OCI-LY1 (cell line): ENCODE results near the gene NT5C2.

Experiments used
- EZH2 ChIP-seq: fragments of 200-600 bp; sonication (generic), shearing (Covaris generic); IDR thresholded peaks from 2 replicates; pipeline ENCODE4 v1.8.0; 2017; ENCODE audit warnings: borderline replicate concordance, mixed run types, mild to moderate bottlenecking, antibody characterized with exemption, low read length, moderate library complexity, mixed read lengths
- TF ChIP-seq, protein P1 (sequence below): fragments of 200-600 bp; sonication (generic), shearing (Covaris generic); IDR thresholded peaks from 2 replicates; pipeline ENCODE4 v1.5.1; 2017; ENCODE audit warnings: mild to moderate bottlenecking, antibody characterized with exemption, low read length, moderate library complexity, mixed read lengths

DNA sequence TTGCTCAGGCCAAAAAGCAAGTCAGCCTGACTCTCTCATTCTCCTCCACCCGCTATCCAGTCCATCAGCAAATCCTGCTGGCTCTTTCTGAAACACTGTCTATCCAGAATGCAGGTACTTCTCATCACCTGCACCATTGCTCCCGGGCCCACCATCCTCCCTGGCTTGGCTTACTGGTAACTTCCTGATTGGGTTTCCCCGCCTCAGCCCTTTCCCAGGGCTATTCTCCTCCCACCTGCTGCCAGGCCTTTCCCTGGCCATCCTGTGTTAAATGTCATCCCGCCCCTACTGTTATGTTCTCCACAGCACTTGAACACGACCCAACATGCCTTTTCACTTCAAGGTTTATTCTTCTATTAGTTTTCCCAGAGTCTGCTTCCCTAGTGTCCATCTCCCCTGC, 150.9 kb downstream of the NT5C2 start:
- TF ChIP-seq, protein P1, sequence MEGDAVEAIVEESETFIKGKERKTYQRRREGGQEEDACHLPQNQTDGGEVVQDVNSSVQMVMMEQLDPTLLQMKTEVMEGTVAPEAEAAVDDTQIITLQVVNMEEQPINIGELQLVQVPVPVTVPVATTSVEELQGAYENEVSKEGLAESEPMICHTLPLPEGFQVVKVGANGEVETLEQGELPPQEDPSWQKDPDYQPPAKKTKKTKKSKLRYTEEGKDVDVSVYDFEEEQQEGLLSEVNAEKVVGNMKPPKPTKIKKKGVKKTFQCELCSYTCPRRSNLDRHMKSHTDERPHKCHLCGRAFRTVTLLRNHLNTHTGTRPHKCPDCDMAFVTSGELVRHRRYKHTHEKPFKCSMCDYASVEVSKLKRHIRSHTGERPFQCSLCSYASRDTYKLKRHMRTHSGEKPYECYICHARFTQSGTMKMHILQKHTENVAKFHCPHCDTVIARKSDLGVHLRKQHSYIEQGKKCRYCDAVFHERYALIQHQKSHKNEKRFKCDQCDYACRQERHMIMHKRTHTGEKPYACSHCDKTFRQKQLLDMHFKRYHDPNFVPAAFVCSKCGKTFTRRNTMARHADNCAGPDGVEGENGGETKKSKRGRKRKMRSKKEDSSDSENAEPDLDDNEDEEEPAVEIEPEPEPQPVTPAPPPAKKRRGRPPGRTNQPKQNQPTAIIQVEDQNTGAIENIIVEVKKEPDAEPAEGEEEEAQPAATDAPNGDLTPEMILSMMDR = no peak
- no peak for TF ChIP-seq EZH2
